Measurements from ENCODE around the gene ROPN1L. TPM values are rescaled to one million over a fixed set of nuclear protein-coding genes. Genes with fewer than 3 reads are reported as not detected.
A peak's percentile ranks its signal among the peaks of the same experiment; 100 is the strongest.
"Not testable (repeated sequence)": the region's sequence is repeated elsewhere in the genome, so short reads cannot be mapped to it uniquely, and the experiment has no call there.

Gene ROPN1L
- total RNA-seq, 1 donor from 2014 or later, result 0.26 TPM

DNA sequence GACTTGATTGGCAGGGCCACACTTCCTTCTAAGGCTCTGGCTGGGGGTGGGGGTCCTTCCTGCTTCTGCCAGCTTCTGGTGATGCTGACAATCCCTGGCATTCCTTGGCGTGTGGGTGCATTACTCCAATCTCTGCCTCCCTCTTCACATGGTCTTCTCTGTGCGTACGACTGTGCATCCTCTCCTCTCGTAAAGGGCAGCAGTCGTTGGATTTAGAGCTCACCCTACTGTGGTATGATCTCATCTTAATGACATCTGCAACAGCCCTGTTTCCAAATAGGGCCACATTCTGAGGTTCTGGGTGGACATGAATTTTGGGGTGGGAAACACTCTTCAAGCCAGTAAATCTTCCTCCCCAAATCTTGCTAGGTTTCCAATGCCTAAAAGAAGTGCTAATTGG lies 36.8 kb downstream of the ROPN1L start:
- DNase-seq (ENCODE audit: low spot score), result no peak

- DNase-seq (ENCODE audit: low spot score), result no peak
These were observed 37.6 kb downstream of the ROPN1L start for GRCh38 chr5:10479154-10479721.

DNA sequence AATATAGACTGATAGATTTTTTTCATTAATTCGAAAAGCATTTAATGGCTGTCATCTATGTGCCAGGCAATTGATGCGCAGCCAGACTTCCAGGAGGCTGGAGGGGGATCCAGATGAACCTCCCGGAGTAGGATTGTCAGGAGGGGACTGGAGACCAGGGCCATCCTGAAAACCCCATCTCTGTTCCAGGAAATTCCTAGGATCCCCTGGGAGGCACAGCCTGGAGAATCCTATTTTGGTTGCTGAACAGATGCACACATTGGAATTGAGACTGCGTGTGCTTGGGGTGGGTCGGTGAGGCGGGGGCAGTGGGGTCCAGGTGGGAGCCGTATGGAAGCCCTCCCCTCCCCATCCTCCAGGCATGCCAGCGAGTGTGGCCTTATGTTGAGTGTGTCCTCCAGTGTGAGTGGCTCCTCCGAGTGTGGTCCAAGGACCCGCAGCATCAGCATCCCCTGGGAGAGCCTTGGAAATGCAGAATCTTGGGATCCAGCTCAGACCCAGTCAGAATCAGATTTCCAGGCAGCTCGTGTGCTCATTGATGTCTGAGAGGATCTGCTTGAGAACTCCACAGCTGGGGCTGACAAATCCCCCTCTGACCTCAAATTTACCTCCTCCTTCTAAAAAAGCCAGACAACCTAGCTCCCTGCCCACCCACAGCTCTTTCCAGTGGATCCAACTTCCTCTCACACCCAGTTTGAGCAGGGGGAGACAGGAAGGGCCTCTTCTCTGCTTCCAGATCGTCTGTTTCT lies 38.7 kb downstream of the ROPN1L start:
- no peak for DNase-seq (ENCODE audit: low spot score)

GRCh38 chr5:10481241-10481935 lies 39.7 kb downstream of the ROPN1L start:
- DNase-seq (ENCODE audit: low spot score), result no peak

- DNase-seq (ENCODE audit: low spot score), result no peak
These were observed 41.3 kb downstream of the ROPN1L start for GRCh38 chr5:10482791-10483530.

DNA sequence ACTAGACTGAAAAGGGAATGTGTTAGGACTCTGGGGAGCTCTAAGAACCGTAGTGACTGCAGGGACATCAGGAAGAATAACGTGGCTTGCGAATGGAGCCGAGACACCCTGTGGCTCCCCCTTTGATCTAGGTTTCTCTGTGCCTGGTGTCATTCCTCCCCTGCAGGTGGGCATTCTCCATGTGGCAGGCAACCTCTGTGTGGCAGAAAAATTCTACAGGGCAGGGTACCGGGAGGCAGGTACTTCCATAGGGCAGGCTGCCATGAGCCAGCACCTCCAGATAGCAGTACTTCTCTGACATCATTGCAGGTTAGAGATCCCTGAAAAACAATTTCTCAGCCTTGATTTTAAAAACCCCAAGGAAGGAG lies 43.1 kb downstream of the ROPN1L start:
- DNase-seq (ENCODE audit: low spot score), result no peak

GRCh38 chr5:10485142-10485795 lies 43.6 kb downstream of the ROPN1L start:
- DNase-seq (ENCODE audit: low spot score), result peak; percentile 15

DNA sequence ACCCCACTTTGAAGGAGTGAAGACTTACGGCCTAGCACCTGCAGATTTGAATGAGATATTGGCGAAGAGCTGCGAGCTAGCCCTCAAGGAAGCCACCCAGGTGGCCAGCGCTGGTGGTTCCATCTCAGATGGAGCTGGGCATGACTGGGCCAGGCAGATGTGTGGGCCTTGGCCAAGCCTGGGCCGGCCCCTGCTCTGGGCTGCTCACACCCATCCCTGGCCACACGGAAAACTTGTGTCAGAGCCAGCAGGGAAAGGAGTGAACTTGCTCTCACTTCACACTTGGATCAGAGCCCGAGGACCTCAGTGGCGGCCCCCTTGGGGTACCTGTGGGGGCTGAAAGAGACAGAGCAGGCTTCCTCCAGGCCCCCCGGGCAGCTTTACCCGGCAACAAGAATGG lies 44.2 kb downstream of the ROPN1L start:
- no peak for DNase-seq (ENCODE audit: low spot score)

- no peak for DNase-seq (ENCODE audit: low spot score)
These were observed 45.0 kb downstream of the ROPN1L start for GRCh38 chr5:10486511-10487344.

GRCh38 chr5:10488144-10488543 lies 46.5 kb downstream of the ROPN1L start:
- no peak for DNase-seq (ENCODE audit: low spot score)

GRCh38 chr5:10489810-10490426 lies 48.2 kb downstream of the ROPN1L start:
- no peak for DNase-seq (ENCODE audit: low spot score)

- DNase-seq (ENCODE audit: low spot score), result no peak
These were observed 49.4 kb downstream of the ROPN1L start for GRCh38 chr5:10490927-10491672.

DNA sequence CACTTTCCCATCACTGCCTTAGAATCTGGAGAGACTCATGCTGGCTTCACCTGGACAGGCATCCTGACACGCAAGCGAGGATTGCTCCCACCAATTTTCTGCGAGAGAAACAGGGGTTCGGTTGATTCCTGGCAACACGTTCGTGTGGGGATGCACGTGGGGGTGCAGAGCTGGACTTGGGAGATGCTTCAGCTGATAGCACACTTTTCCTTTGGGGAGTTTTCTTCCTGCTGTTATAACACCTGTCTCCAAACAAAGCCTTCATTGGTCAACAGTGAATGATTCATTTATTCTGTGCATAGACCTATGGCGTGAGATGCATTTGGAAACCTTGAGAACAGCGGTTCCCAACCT lies 50.0 kb downstream of the ROPN1L start:
- no peak for DNase-seq (ENCODE audit: low spot score)

- no peak for DNase-seq (ENCODE audit: low spot score)
These were observed 52.2 kb downstream of the ROPN1L start for GRCh38 chr5:10493884-10494283.

DNA sequence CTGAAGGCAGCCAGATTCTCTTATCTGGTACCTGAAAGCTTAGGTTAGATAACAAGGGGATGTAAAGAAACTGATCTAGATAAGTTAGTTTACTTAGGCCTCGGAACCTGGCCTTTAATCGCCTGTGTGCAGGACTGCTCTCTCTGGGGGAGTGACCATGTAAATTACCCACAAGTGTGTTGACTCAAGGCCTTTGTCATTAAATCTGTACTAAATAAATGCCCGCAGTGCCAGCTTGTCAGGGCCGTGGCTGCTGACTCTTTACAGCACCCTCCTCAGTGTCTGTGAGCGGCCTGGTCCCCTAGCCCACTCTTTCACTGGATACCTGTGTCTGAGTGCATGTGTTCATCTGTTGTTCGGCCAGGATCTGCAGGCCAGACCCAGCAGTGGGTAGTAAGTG lies 52.8 kb downstream of the ROPN1L start:
- not testable (repeated sequence) for DNase-seq (ENCODE audit: low spot score)

DNA sequence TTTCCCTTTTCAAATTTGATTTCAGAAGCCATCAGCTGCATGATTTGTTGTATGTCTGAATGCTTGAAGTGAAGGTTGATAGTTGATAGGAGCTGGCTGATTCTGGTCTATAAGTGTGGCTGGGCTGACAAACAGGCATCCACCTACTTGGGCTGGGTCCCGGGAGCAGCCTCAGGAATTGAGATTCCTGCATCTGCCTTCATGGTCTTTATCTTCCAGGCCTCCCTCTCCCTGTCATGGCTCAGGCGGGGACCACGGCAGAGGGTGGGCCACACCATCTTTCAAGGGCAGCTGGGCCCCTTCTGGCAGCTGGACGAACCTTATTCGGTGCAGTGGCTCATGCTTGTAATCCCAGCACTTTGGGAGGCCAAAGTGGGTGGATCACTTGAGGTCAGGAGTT lies 55.9 kb downstream of the ROPN1L start:
- no peak for DNase-seq (ENCODE audit: low spot score)

- no peak for DNase-seq (ENCODE audit: low spot score)
These were observed 56.7 kb downstream of the ROPN1L start for GRCh38 chr5:10498350-10498749.

DNA sequence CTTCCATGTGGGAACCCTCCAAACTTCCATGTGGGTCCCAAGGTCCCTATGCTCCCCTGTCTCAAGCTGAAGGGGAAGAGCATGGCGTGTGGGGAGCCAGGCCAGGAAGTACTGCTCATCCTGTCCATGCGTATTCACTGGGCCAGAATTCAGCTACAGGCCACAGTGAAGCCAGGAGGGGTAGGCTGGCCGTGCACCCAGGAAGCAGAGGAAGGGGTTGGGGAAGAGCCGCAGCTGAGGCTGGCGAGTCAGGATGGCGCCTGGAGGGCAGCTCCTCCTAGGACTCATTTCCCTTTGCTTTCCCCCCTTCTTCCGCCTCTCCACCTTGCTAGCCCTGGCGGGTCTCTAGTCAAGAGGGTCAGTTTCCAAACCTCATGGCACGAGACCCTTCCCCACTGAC lies 57.4 kb downstream of the ROPN1L start:
- DNase-seq (ENCODE audit: low spot score), result no peak

DNA sequence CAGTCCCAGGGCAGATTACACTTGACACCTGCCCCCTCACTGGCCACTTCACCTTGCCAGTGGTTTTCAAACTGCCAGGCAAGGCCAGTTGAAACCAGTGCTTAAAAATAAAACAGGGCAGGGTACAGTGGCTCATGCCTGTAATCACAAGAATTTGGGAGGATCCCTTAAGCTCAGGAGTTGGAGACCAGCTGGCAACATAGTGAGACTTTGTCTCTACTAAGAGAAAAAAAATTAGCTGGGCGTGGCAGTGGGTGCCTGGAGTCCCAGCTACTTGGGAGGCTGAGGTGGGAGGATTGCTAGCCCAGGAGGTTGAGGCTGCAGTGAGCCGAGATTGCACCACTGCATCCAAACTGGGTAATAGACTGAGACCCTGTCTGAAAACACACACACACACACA lies 58.1 kb downstream of the ROPN1L start:
- DNase-seq (ENCODE audit: low spot score), result no peak

GRCh38 chr5:10500669-10501068 lies 59.0 kb downstream of the ROPN1L start:
- no peak for DNase-seq (ENCODE audit: low spot score)

Measured in mucosa of gallbladder (tissue), 1 donor.